Panc1 (cell line): ENCODE data around the gene TTC3.

Experiments
- POLR2AphosphoS5 ChIP-seq: IDR thresholded peaks from 2 replicates; pipeline ENCODE4 v1.6.1; 2012; ENCODE audit warnings: mild to moderate bottlenecking, low read depth, low read length, moderate library complexity
- SIN3A ChIP-seq: IDR thresholded peaks from 2 replicates; pipeline ENCODE4 v1.6.1; 2012; ENCODE audit warnings: low read depth, mild to moderate bottlenecking, low read length, moderate library complexity, borderline replicate concordance; ENCODE audit not compliant: insufficient read depth
- TF ChIP-seq, protein P1 (sequence below): fragments of 450-650 bp; IDR thresholded peaks from 2 replicates; pipeline ENCODE4 v1.5.1; 2017; ENCODE audit warnings: mild to moderate bottlenecking

DNA sequence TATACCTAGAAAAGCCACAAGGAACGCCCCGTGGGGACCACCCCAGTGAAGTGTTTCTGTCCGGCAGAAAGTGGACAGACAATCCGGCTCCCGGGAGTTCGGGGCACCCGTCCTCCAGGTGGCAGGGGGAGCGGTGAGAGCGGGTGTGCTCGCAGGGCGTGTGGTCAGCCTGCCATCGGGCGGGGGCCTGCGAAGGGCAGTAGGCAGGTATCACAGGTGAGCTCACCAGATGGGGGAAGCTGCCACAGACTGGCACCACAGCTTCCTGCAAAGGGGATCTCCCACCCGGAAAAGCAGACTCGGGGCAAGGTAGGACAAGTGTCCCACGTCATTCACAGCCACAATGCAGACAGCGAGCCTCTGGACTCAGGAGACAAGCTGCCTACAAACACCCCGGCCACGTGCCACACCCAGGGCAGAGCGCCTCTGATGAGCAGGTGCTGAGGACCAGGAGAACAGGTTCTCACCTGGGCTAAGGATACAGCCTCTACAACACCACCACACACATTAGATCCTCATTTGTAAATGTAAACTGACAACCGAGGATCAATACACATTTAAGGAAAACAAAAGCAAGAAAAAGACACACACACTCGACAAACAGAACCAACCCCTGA, 157.7 kb downstream of the TTC3 start:
- TF ChIP-seq, protein P1, sequence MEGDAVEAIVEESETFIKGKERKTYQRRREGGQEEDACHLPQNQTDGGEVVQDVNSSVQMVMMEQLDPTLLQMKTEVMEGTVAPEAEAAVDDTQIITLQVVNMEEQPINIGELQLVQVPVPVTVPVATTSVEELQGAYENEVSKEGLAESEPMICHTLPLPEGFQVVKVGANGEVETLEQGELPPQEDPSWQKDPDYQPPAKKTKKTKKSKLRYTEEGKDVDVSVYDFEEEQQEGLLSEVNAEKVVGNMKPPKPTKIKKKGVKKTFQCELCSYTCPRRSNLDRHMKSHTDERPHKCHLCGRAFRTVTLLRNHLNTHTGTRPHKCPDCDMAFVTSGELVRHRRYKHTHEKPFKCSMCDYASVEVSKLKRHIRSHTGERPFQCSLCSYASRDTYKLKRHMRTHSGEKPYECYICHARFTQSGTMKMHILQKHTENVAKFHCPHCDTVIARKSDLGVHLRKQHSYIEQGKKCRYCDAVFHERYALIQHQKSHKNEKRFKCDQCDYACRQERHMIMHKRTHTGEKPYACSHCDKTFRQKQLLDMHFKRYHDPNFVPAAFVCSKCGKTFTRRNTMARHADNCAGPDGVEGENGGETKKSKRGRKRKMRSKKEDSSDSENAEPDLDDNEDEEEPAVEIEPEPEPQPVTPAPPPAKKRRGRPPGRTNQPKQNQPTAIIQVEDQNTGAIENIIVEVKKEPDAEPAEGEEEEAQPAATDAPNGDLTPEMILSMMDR: no peak
- TF ChIP-seq SIN3A (no peak), POLR2AphosphoS5 (no peak)
